ENCODE results near the gene RASGEF1C. TPM values are rescaled to one million over a fixed set of nuclear protein-coding genes. Genes with fewer than 3 reads are reported as not detected.

The RASGEF1C gene
- total and polyA plus RNA-seq, 2 of the 13 experiments (the other 11 are each of a cell fraction or from before 2014, with no cell fraction given), result not detected

GRCh38 chr5:180083529-180084060, 125.4 kb downstream of the RASGEF1C start:
- no peak for TF ChIP-seq RNF2 (conservative IDR thresholded peaks at IDR 0.05; ENCODE audit: low read depth)
- no peak for TF ChIP-seq YEATS4 (CRISPR knock-in tag; IDR thresholded peaks at IDR 0.05; ENCODE audit: borderline replicate concordance)
- TF ChIP-seq HNRNPH1 (optimal IDR thresholded peaks at IDR 0.05; ENCODE audit: low read depth, low read length), result no peak
- no peak for TF ChIP-seq NFE2L1 (CRISPR knock-in tag; IDR thresholded peaks at IDR 0.05; ENCODE audit: borderline replicate concordance)
- TF ChIP-seq KLF11 (CRISPR knock-in tag; IDR thresholded peaks at IDR 0.05), result no peak
- TF ChIP-seq, protein P1, sequence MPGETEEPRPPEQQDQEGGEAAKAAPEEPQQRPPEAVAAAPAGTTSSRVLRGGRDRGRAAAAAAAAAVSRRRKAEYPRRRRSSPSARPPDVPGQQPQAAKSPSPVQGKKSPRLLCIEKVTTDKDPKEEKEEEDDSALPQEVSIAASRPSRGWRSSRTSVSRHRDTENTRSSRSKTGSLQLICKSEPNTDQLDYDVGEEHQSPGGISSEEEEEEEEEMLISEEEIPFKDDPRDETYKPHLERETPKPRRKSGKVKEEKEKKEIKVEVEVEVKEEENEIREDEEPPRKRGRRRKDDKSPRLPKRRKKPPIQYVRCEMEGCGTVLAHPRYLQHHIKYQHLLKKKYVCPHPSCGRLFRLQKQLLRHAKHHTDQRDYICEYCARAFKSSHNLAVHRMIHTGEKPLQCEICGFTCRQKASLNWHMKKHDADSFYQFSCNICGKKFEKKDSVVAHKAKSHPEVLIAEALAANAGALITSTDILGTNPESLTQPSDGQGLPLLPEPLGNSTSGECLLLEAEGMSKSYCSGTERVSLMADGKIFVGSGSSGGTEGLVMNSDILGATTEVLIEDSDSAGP (CRISPR knock-in tag; IDR thresholded peaks at IDR 0.05; ENCODE audit: borderline replicate concordance), result no peak
- TF ChIP-seq REL (CRISPR knock-in tag; conservative IDR thresholded peaks at IDR 0.05), result no peak
- H3K9me3 ChIP-seq (ENCODE audit: low read length), result no peaks in the 10 kb centered on the region
- WGBS (ENCODE audit: low lambda C conversion rate), result 64% methylated on average over 10 of the region's 10 CpGs
- CTCF ChIA-PET (ENCODE audit: low intra/inter-chr PET ratio, low total read pairs), result no interaction called here
- no peaks in the 10 kb centered on the region for H3K79me2 ChIP-seq (ENCODE audit: insufficient read depth, low read length)
- DNase-seq (ENCODE audit: low spot score) (no peak), FAIRE-seq (no peak), ATAC-seq (no peak)
- H3K9ac ChIP-seq (ENCODE audit: insufficient read depth, low read depth, low read length), result no peak overlapping the region
- intact Hi-C loops (cut with micrococcal nuclease; ENCODE audit: unreplicated experiment), result no loop called here
- H3K4me3 ChIP-seq (replicated peaks in 1 of 3; ENCODE audit: insufficient read depth in 1 of 3, low read depth in 2 of 3, low read length in 3 of 3), result no peak overlapping the region
- POLR2A ChIA-PET, result no interaction called here
- no peak overlapping the region for H3K4me2 ChIP-seq (ENCODE audit: low read depth, low read length)
- in situ Hi-C loops (cut with HindIII; ENCODE audit: extremely low pct_ligation_motif_present, low pct_unique_long_range_greater_than_20kb), result loop anchor here (25.0 kb wide), 1 partner anchor 321 kb away; no protein-coding TSS in a partner anchor
- BruUV-seq (replicated peaks), result no TSS peak
- H3K27me3 ChIP-seq (ENCODE audit: control insufficient read depth in 1 of 2, insufficient read depth in 2 of 2, low read length in 2 of 2), result peaks cover 5 to 43% of the 10 kb centered on the region in 2 experiments; a peak in 3 of 5 replicates
- no peak overlapping the region for H3K27ac ChIP-seq (ENCODE audit: extremely low read length, insufficient read depth, low read length)
- H3K36me3 ChIP-seq (replicated peaks in 1 of 2; ENCODE audit: control insufficient read depth in 1 of 2, insufficient read depth in 2 of 2, low read length in 2 of 2), result no peaks in the 10 kb centered on the region
- H3K4me1 ChIP-seq (ENCODE audit: insufficient read depth, low read length), result peaks cover 30% of the 10 kb centered on the region
- no peak overlapping the region for H2AFZ ChIP-seq (ENCODE audit: low read length)
- H4K20me1 ChIP-seq (ENCODE audit: insufficient read depth, low read length), result no peaks in the 10 kb centered on the region
